ENCODE results near the gene RGS12.

The RGS12 gene

DNA sequence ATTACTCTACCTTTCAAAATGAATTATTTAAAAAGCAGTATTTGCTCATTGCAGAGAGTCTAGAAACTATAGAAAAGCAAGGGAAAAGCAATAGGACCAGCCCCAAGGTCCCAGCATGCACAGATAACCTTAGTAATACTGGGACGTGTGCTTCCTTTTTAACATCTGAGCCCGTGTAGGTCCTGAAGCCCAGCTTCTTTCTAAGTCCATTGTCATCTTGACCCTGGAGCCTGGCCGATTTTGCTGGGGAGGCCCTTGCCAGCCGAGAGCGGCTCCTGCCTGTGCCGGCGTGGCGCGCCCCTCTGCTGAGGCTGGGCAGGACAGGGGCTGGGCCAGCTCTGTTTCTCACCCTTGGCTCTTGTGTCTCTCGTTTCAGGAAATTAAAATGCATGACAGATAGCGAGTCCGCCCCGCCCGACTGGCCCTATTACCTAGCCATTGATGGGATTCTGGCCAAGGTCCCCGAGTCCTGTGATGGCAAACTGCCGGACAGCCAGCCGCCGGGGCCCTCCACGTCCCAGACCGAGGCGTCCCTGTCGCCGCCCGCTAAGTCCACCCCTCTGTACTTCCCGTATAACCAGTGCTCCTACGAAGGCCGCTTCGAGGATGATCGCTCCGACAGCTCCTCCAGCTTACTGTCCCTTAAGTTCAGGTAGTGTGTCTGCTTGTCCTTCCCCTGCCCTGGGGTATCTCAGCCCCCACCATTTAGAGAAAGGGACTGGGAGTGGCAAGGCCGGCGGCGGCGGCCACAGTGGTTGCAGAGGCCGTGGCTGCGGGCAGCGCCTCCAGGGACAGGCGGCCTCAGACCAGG, 39.8 kb upstream of the RGS12 start:
- no peak for DNase-seq (ENCODE audit: low read depth, low spot score)

DNA sequence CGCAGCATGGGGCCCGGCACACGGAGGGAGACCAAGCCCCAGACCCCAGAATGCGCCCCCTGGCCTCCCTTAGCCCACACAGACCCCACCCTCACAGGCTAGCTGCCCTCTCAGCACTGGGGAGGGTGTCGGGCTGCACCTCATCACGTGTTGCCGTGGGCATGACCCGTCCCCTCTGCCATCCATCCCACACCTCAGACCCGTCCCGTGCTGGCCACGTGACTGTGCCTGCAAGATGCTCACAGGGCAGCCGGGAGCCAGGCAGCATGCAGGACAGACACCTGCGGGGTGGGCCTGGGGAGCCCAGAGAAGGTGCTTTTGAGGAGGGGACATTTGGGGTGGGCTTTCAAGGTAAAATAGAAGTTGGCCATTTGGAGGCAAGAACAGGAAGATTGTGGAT, 39.0 kb upstream of the RGS12 start:
- no peak for DNase-seq (ENCODE audit: low read depth, low spot score)

DNA sequence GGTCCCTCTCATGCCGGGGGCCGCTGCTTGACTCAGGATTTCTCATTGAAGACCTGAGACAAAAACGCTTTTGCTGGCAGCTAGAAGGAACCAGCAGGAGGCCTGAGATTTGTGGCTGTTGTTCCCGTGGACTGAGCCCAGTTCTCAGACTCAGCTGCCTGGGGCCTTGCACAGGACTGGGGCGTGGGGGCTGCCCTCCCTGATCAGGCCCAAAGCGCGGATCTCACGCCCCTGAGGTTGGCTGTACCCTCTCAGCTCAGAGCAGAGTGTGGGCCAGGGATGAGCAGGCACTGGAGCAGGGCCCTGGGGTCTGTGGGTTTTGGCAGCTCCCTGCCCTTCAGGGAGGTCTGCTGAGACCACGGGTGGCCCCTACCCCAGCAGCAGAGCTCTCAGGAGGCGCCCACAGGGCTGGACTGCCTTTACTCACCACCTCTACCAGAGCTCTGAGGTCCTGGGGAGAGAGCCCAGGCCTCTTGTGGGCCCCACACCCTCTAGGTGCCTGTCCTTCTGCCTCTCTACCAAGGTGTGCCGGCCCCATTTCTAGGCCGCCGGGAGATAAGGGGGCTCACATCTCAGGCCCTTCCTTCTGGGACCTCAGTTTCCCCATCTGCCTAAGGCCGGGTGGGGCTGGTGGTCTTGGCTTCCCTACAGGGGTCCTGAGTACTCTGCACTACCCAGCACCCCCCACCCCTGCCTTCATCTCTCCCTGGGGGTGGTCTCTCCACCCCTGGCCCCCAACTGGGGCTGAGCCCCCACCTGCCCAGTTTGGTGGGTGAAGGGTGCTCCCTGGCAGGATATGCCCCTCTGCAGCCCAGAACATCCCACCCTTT, 38.3 kb upstream of the RGS12 start:
- DNase-seq (ENCODE audit: low read depth, low spot score) = no peak

DNA sequence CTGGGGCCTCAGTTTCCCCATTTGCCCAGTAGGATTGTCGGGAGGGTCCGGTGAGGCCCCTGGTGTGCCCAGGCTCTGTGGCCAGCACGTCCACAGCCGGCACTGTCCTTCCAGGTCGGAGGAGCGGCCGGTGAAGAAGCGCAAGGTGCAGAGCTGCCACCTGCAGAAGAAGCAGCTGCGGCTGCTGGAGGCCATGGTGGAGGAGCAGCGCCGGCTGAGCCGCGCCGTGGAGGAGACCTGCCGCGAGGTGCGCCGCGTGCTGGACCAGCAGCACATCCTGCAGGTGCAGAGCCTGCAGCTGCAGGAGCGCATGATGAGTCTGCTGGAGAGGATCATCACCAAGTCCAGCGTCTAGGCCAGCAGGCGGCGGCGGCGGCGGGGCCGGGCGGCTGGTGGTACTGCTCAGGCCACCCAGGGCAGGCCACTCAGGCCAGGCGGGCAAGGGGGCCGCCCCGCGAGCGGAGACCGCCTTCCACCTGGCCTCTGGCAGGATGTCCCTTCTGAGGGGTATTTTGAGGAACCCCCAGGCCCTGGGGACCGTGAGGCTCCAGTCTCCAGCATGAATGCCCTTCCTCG, 37.1 kb upstream of the RGS12 start:
- no peak for DNase-seq (ENCODE audit: low read depth, low spot score)

DNA sequence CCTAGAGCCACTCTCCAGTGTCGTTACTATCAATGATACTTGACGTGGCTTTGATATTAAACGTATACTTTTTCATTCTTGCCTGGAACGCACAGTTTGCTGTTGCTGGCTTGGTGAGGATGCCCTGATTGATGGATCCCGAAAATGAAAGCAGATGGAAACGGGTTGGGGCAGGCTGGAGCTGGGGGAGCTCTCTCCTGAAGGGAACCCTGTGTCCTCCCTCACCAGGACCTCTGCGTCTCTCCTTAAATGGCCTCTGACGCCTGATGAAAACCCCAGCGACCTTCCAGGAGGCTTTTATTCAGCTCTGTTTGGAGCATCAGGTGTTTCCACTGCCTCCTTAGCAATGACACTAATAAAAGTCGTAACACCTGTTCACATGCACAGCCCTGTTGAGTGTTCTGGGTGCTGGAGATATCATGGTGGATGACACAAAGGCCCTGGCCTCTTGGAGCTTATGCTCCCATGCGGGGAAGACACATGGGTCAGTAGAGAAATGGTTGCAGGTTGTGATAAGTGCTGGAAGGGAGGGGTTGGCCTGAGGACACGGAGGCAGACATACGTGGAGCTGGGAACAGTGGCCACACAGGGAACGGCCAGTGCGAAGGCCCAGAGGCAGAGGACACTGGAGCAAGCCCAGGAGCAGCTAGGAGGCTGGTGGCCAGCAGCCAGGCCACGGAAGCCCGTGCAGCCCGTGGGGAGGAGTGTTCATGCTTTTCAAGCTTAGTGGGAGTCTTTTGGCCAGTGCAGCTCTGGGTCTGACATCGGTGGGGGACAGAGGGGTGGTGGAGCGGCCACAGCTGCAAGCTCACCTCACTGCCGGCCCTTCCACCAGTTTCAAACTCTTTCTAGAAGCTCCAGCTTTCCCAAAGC, 36.4 kb upstream of the RGS12 start:
- no peak for DNase-seq (ENCODE audit: low read depth, low spot score)

DNA sequence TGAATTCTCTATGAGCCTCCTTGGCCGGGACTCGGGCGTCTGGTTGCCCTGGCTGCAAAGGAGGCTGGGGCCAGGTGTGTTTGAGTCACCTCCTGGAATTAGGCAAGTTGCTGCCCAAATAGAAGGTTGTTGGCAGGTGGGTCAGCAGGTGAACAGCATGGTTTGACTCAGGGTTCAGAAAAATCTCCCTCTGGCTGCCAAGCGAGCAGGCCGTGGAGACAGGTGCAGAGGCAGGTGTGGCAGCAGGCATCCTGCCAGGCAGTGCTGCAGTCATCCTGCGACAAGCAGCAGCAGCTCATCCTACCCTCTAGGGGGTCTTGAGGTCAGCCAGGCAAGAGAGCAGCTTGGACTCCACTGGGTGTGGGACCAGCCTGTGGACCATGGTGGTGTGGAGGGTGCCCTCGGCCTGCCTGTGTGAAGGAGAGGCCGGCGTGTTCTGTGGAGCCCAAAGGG, 35.7 kb upstream of the RGS12 start:
- DNase-seq (ENCODE audit: low read depth, low spot score) = no peak

DNA sequence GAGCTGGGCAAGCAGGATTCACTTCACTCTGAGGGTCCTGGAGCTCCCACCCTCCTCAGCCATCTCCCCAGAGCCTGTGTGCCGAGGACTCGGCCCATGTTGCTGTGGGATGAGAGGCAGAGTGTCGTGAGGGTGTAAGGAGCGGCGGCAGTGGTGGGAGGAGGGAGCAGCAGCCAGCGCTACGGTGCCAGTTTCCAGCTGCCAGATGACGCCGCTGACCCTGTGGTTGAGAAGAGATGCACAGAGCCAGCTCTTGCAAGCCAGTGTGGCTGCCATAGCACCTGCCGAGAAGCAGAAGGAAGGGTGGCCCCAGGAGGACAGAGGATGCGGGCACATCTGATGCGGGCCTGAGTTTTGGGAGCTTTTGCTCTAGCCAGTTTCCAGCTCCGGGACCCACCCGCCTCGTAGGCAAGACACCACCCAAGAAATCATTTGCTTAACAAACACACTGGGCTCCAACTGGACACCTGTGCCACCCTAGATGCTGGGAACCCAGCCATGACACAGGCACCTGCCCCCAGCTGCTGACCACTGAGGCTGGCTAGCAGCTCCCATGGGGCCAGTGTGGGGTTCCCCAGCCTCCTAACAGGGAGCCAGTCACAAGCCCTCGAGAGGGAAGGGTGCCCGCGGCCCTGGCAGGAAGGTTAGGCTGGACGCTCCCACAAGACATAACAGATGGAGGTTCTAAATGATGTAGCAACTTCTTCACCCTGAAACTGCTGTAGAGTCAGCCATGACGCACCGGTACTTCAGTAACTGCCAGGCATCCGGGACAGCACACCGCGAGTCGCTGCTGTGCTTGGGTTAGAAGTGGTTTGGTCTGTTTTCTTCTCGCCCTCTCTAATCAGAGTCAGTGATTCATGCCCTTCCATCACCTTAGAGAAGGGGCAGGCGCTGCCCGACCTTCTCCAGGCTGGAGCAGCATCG, 35.0 kb upstream of the RGS12 start:
- DNase-seq (ENCODE audit: low read depth, low spot score) = no peak

DNA sequence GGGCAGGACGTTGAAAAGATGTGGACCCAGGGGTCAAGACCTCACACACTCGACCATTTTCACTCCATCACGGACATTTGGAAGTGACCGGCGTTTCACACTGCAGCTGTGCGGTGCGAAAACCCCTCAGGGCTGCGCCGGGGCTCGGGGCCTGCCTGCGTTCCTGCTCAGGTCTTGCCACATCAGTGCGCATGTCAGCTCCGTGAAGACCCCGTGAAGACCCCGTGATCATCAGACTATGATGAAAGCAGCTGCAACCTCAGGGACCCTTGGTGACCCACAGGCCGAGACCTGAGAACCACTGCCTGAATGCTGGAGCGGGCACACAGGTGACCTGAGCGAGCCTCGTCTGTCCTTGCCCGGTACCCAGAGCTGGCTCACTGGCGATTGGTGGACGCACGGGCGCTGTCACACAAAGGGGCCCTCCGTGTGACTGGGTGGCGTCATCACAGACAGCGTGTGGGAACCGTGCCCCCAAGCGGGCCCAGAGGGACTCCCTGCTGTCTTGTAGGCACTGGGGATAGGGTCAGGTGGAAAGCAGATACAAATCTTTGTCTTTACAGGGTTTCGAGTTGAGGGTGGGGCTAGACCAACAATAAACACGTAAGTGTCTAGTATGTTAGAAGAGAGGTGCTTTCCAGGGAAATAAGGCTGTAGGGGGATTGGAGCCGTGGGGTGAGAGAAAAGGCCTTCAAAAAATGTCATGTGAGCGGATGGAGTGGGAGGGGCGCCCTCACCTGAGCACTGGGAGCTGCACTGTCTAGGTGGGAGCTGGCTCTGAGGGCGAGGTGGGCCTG, 31.2 kb upstream of the RGS12 start:
- no peak for DNase-seq (ENCODE audit: low read depth, low spot score)

DNA sequence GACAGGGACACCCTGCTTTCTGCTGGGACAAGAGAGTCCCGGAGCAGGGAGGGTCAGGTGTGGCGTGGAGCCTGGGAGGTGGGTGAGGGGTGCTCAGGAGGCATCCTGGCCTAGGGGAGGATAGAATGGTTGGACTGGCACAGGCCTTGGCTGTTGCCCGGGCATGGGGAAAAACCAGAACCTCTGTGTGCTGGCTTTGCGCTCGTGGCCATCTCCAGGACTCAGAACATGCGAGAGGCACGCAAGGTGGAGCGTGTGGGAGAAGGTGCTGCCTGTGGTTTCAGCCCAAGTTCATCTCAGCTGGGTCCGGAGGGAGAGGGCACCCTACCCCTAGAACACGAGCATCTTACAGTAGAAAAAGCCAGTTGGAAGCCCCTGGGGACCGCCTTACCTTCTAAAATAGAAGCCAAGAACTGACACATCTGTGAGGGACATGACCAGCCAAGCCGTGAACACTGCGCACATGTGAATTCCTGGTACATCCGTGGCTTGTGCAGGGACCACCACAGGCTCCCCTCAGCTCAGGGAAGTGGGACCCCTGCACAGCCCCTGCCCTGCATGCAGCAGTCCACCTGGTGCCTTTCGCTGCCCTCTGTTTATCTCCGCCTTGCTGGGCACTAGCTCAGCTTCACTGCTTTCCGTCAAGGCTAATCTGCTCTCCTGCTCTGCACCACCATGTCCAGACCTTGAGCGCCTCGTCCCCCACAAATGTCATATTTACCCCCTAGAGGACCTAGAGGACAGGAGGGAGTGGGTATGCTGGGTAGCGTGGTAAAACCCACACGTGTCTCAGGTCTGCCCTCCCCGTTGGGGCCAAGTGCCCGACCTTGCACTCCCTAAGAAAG, 30.4 kb upstream of the RGS12 start:
- DNase-seq (ENCODE audit: low read depth, low spot score) = no peak

DNA sequence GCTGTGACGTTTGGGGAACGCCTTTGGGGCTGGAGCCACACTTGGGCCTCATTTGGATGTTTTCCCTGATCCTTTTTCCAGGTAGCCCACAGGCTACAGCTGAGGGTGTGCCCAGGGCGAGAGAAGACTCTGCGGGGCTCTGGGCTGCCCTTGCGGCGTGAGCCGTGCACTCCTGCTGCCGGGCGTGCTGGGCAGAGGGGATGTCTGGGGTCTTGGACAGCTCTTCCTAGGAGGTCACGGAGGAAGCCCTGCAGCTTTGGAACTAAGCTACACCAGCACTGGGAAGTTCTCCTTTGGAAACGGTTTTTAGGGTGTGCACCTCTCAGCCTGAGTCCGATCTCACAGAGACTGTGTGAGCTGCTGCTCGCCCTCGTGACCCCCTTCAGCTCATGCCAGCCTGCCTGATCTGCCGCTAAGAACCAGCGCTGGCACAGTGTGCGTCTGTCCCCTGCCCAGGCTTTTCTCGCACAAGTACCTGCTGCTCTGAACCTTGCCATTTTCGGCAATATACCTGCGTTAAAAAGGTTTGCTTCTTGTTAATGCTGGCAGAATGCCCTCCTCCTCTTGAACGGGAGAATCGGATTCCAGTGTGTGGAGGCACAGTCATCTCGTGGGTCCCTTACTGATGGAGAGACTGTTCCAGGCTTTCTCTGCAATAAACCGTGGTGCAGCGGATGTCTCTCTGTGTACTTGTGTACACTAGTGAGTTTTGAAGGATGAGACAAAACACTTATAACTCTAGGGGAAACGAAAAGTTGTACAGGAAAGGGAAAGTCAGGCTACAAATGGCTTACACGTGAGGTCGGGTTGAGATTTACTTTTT, 29.6 kb upstream of the RGS12 start:
- no peak for DNase-seq (ENCODE audit: low read depth, low spot score)

DNA sequence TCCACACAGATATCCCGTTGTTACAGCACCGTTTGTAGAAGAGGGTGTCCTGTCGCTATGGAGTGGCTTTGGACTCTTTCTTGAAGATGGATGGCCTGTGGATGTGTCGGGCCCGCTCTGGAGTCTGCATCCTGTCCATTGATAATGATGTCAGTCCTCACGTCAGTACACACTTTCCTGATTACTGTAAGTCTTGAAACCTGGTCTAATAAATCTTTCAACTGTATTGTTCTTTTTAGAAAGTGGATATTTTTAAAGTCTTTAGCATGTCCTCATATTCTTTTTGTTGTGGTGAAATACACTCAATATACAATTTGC, 29.0 kb upstream of the RGS12 start:
- DNase-seq (ENCODE audit: low read depth, low spot score) = no peak

DNA sequence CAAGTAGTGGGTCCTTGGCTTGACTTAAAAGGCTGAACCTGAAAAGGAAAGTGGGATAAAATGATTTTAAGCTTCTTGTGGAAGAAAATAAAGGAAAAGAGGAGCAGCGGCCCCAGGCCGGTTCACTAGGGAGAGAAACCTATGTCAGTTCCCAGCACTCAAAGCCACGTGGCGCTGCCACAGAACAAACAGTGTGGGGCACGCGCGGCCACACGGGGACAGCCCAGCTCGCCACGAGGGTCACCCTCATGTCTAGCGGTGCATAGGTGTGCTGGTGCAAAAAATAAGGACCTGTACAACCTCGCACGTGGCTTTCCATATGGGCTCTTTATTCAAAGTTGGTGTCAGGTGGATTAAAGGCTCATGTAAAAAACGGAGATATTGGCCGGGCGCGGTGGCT, 26.7 kb upstream of the RGS12 start:
- no peak for DNase-seq (ENCODE audit: low read depth, low spot score)

DNA sequence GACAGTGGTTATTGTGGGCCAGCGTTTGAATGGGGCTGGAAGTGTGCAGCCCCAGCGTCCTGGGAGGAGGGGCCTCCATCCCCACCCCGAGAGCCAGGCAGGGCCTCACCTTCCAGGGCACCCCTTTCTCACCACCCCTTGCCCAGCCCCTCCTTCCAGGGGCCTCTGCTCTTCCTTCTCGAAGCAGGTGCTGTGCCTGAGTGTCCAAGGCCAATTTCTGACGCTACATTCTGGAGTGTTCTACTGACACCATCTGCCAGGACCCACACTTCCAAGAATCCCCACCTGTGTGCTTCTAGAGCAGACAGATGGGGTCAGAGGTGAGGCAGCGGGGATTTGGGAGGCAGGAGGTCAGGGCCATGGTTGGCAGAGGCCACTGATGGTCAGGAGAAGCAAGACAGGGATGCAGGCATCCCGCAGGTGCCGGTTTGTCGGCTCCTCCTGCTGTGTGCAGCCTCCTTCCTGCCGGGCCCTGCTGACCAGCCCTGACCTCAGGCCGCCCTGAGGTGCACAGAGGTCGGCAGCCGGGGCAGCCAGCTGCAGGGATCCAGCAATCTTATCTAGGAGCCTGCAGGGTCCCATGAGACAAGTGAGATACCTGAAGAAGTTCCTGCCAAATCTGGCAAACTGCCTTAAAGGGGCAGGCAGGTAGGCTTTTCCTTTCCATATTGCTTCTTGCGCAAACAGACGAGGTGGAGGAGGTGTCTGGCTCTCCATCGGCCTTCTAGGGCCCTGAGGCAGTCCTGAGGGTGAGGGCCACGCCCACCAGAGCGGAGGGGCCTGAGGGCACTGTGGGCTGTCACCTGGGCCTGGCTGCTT, 25.0 kb upstream of the RGS12 start:
- DNase-seq (ENCODE audit: low read depth, low spot score) = no peak

DNA sequence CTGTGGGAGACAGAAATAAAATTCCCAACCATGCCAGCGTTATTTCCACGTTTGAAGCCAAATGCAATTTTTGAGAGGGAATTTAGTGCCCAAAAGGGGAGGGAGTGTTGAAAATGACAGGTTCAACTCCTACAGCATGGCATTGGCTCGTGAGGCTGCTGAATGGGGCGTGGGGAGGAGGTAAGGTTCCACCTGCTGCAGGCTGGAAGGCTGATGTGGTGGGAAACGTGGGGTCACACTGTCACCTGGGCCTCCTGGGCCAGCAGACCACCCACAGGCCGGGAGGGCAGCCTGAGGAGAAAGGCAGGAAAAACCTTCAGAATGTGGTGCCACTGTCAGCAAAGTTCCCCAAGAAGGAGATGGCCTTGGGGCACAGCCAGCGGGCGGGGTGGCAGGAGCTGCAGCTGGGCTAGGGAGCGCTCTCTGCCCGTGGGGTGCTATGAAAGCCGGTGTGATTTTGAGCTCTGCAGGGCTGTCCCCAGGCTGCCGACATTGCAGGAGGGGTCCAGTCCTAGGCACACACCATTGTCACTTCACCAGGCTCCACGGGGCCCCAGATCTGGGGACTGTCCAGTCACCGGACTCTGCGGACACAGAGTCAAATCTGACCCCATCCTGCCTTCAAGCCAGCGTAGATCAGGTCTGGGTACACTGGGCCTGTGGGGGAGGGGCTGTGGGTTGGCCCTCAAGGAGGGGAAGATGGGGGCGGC, 24.3 kb upstream of the RGS12 start:
- no peak for DNase-seq (ENCODE audit: low read depth, low spot score)

DNA sequence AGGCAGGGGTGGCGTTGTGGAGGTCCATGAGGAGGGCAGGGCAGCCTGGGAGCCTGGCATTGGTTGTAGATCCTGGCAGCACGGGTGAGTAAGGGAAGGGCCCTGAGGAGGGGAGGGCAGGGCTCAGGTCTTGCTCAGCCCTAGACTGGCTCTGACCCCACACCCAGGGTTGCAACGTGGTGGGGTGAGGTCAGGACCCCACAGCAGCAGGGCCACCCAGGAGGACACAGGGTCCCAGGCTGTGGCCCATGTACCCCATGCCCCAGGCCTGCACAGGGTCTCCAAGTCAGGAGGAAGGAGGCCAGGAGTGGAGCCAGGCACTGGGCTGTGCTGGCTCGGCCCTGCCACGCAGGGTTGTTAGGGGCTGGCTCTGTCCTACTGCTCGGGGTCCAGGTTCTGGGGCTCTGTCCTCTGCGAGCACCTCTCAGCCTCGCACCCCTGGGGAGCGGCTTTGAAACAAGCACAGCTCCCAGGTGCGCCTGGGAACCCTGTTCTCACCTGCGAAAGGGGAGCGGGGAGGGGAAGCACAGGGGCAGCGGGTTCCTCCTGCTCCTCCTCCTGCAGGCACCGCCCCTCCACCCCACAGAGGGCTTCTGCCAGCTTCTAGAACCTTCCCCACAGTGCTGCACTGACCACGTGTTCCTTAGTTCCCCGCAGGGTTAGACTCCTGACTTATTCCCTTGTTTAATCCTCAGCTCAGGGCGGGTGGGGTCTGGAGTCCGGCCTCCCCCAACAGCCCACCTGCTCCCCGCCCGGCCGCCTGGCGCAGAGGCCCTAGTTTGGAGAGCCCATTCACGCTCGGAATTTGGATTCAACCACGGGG, 23.5 kb upstream of the RGS12 start:
- DNase-seq (ENCODE audit: low read depth, low spot score) = no peak
